ENCODE data around the gene NFKBIB.
"Not testable (repeated sequence)": the region's sequence is repeated elsewhere in the genome, so short reads cannot be mapped to it uniquely, and the experiment has no call there.

Gene NFKBIB, protein sequence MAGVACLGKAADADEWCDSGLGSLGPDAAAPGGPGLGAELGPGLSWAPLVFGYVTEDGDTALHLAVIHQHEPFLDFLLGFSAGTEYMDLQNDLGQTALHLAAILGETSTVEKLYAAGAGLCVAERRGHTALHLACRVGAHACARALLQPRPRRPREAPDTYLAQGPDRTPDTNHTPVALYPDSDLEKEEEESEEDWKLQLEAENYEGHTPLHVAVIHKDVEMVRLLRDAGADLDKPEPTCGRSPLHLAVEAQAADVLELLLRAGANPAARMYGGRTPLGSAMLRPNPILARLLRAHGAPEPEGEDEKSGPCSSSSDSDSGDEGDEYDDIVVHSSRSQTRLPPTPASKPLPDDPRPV

DNA sequence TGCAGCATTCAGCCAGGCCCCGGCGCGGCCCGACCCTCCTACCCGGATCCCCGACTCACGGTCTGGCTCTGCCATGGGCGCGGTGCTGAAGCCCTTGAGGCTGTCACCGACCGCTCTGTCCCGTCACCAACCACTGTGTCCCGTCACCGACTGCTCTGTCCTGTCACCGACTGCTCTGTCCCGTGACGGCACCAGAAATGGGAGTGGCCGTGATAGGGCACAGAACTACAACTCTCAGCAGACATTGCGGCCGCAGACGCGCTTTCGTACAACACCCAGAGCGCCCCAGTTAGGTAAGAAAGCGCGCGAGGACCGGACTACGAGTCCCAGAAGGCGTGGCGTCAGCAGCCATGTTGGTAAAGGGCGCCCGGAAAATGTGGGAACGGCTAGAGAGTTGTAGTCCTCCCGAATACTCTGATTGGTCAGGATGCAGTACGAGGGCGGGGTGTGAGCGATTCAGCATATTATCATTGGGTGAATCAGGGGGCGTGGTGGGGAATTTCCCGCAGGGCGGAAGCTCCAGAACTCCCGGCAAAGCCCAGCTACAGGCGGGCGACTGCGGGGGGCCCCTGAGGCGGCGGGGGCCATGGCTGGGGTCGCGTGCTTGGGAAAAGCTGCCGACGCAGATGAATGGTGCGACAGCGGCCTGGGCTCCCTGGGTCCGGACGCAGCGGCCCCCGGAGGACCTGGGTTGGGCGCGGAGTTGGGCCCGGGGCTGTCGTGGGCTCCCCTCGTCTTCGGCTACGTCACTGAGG, at the start of gene NFKBIB, which contains the start of gene SIRT2:
TSS of gene NFKBIB (plus strand) at position 523 of the 755 bp plus-strand sequence. CDS start at position 587, 64 bp downstream.
TSS of gene SIRT2 (minus strand) at position 172 of the 755 bp plus-strand sequence. CDS start at position 75, 97 bp downstream.
- DNase-seq, result peak; percentile 99

DNA sequence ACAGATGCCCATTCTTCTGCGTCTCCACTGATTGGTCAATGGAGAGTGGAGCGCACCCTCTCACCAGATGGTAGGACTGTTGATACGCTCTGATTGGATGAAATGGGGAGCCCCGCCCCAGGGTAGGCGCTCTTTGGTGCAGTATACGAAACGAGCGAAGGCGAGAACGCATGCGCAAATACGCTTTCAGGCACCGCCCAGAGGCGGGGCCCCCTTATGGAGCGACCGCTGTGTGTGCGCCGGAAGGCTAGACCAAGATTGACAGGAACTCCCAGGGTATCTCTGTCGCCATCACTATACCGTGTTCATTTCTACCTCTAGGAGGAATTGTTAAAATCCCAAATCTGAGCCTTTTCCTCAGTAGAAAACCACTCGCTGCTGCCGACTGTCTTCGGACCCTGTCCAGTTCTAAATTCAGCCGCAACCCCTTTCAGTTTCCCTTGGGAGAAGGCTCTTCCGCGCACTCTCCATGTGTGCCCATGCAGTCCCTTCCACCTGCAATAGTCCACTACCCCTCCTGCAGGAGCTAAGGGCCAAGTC, 49.3 kb upstream of the NFKBIB start:
- DNase-seq, result no peak

DNA sequence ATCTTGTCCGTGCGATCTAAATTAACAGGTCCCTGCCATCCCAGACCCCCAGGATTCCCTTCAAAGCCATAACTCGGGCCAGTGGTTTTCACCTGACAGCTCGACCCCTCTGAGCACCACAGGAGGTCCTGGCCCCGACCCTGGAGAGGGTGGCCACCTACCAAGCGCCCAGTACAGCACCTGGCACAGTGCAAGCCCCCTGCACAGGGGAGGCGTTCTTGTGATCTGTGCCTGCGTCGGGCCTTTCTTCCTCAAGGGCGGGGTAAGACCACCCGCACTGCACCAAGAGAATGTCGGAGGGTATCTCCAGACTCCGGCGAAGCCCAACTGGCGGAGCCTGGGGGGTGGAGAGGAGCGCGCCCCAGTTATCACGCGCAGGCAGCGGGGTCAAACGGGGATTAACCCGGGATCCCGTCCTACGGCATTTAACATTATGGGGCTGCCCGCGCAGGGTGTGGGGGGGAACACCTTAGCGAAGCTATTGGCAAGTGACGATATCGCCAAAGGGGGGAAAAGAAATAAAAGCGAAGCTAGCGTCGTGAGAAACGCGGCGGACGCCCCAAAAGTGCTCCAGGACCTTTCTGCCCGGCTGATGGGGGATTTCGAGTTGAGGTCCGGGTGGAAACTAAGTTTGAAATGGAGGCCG, 48.7 kb upstream of the NFKBIB start:
- peak; percentile 43 for DNase-seq

DNA sequence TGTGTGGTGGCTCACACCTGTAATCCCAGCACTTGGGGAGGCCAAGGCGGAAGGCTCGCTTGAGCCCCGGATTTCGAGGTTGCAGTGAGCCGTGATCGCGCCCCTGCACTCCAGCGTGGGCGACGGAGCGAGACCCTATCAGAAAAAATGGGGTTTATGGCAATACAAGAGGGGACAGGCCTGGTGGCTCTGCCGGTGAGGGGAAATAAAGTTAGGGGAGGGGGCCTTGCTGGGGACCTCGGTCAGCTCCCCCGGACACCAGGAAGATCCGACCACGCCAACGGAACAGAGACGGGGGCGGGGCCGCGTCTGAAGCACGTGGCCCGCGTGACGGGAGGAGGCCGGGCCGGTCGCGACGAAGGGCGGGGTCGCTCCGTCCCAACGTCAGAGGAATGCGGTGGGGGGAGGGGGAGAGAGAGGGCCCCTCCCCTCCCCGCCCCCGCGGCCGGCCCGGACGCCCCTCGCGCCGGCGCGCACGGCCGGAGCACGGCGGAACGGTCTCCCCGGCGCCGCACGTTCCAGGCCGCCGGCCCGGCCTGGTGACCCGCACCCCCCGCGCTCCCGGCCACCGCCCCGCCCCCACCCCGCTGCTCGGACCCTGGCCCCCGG, 48.0 kb upstream of the NFKBIB start:
- DNase-seq, result peak; percentile 91

DNA sequence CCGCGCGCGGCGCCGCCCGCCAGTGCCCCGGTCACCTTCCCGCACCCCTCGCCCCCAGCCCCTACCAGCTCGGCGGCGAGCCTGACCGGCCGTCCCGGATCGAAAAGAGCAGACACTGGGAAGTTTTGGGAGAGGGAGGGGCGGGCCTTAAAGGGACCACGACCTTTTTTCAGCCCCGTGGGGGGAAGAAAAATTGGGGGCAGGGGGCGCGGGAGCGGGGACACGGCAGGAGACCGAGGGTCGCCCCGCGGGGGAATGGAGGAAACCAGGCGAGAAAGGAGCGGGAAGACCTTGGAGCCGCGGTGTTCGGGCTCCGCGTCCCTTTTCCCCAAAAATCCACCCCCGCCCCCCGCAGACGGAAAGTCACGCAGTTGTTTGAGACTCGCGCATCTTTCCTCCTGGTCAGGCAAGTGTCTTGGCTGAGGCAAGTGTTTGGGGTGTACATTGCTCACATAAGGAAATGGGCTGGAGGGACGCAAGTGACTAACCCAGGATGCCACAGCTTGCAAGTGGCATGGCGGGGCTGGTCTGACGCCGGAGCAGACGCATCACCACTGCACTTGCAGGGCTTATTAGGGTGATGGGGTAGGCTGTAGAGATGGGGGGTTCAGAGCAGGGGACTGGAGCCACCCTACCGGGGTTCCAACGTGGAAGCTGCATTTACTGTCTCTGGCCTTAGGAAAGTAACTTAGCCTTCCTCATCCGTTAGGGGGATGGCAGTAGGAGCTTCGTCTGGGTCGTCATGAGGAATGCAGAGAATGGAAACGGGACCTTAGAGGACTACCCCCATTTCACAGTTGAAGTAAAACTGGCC, 47.3 kb upstream of the NFKBIB start:
- peak; percentile 60 for DNase-seq

DNA sequence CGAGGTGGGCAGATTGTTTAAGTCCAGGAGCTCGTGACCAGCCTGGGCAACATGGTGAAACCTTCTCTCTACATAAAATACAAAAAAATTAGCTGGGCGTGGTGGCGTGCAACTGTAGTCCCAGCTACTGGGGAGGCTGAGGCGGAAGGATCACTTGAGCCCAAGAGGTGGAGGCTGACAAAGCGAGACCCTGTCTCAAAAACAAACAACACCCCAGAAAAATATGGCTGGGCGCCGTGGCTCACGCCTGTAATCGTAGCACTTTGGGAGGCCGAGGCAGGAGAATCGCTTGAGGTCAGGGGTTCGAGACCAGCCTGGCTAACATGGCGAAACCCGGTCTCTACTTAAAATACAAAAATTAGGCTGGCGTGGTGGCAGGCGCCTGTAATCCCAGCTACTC, 46.6 kb upstream of the NFKBIB start:
- DNase-seq, result no peak

DNA sequence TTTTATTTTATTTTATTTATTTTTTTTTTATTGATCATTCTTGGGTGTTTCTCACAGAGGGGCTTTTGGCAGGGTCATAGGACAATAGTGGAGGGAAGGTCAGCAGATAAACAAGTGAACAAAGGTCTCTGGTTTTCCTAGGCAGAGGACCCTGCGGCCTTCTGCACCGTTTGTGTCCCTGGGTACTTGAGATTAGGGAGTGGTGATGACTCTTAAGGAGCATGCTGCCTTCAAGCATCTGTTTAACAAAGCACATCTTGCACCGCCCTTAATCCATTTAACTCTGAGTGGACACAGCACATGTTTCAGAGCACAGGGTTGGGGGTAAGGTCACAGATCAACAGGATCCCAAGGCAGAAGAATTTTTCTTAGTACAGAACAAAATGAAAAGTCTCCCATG, 44.8 kb upstream of the NFKBIB start:
- not testable (repeated sequence) for DNase-seq

DNA sequence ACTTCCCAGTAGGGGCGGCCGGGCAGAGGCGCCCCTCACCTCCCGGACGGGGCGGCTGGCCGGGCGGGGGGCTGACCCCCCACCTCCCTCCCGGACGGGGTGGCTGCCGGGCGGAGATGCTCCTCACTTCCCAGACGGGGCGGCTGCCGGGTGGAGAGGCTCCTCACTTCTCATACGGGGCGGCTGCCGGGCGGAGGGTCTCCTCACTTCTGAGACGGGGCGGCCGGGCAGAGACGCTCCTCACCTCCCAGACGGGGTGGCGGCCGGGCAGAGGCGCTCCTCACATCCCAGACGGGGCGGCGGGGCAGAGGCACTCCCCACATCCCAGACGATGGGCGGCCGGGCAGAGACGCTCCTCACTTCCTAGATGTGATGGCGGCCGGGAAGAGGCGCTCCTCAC, 44.0 kb upstream of the NFKBIB start:
- DNase-seq, result not testable (repeated sequence)

DNA sequence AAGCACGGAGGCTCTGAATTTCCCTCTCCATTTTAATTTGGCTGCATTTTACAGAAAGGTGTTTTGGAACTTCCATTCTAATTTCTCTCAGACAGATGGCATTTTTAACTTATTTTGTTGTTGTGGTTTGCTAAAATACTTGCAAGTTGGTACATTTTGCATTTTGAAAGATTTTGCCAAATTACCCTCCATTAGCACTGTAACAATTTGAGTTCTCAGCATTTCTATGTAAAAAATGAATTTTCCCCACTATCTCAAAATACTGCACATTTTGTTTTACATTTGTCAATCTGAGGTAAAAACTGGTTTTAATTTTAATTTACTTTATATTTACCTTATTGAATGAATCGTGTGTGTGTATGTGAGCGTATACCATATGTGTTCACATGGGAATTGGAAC, 43.0 kb upstream of the NFKBIB start:
- no peak for DNase-seq

DNA sequence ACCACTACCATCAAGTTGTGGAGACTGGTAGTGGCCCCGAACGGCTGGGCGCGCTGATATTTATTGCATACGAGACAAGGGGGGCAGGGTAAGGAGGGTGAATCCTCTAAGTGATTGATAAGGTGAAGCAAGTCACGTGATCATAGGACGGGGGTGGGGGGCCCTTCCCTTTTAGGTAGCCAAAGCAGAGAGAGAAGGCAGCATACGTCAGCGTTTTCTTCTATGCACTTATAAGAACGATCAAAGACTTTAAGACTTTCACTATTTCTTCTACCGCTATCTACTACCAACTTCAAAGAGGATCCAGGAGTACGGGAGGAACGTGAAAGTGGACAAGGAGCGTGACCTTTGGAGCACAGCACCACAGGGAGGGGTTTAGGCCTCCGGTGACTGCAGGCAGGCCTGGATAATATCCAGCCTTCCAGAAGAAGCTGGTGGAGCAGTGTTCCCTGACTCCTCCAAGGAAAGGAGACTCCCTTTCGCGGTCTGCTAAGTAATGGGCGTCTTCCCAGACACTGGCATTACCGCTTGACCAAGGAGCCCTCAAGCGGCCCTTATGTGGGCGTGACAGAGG, 40.1 kb upstream of the NFKBIB start:
- not testable (repeated sequence) for DNase-seq

DNA sequence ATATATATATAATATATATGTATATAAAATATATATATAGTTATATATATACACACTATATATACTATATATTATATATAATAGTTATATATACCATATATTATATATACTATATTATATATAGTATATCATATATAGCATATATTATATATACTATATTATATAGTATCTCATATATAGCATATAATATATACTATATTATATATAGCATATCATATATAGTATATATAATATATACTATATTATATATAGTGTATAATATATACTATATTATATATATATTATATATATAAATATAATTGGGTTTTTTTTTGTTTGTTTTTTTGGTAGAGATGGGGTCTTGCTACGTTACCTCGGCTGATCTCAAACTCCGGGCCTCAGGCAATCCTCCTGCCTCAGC, 38.4 kb upstream of the NFKBIB start:
- DNase-seq, result no peak

DNA sequence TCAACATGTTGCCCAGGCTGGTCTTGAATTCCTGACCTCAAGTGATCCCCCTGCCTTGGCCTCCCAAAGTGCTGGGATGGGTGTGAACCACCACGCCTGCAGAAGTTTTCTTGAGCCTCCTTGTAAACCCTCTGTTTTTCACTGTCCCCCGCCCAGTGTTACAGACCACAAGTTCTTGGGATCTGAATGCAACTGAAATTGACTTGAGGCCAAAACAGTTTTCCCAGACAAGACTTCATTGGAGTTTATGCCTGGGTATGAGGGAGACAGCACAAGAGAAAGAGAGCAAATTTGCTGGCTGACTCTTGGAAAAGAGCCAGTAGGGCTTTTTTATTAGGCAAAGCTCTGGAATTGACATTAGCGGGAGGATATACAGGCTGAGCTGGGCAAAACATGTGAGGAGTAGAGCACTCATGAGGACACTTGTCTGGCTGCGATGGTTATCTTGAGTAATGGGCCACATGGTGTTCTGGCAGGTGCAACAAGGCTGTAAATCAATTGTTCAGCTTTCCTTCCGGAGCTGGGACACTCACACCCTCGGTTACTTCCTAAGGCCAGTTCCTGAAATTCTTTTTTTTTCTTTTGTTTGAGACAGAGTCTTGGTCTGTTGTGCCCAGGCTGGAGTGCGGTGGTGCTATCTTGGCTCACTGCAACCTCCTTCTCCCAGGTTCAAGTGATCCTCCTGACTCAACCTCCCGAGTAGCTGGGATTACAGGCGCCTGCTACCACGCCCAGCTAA, 37.3 kb upstream of the NFKBIB start:
- no peak for DNase-seq

DNA sequence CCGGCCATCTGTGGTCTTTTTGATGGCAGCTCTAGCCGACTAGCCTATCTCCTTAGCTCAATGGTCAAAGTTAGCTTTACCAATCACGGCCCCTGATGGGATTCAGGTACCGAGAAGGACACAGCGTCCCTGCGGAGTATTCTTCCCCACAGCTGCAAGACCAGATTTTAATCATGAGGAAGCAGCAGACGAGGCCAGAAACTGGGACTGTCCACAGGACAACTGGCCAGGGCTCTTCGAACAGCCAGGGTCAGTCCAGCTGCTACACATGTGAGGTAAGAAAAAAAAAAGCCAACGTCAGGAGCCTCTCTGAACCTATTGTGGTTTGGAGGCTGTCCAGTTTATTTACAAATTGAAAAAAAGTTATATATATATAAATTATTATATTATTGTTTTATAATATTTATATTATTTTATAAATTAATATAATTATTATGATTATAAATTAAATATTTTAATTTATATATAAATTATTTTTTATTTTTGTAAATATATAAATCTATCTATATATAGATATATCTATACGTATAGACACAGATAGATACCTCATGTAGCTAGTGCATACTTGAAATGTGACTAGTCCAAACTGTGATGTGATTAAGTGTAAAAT, 32.5 kb upstream of the NFKBIB start:
- DNase-seq, result no peak

DNA sequence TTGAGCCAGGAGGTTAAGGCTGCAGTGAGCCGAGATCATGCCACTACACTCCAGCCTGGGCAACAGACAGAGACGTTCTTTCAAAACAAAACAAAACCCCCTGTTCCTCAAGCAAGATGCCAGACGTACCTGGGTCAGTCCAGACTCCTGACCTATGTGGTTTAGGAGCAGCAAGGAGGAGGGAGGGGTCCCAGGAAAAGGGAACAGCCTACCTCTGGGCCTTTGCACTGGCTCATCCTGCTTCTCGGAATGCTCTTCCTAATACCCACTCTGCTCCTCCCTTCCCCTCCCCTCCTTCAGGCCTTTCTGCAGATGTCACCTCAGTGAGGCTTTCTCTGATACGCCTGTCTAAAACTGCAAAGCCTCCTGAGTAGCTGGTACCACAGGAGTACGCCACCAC, 31.2 kb upstream of the NFKBIB start:
- DNase-seq, result no peak

DNA sequence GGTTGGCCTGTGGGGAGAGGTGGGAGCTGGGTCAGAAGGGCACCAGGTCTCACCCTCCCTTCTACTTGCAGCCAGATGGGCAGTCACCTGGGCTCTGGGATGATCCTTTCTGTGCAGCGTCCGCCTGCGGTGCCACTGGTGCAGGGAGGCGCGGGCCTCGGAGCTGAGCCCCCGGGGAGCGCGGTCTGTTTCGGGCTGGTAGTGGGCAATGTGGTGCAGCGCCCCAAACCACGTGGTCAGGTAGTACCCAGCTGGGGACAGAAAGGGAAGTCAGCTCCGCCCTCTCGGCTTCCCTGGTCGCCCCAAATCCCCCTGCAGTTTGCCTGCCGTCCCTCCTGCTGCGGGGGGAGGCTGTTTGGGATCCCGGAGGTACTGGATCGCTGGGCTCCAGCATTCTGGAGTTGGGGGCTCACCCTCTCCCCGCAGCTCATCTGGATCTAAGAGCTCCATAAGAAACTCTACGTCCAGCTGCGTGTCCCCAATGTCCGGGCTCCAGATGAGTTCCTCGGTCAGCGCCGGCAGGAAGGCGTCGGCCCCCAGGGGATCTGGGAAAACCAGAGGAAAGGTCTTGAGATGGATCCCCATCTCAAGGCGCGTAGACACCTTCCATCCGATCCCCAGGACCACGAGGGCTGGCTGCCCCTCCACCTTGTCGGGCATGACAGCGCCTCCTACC, 30.5 kb upstream of the NFKBIB start:
- no peak for DNase-seq

DNA sequence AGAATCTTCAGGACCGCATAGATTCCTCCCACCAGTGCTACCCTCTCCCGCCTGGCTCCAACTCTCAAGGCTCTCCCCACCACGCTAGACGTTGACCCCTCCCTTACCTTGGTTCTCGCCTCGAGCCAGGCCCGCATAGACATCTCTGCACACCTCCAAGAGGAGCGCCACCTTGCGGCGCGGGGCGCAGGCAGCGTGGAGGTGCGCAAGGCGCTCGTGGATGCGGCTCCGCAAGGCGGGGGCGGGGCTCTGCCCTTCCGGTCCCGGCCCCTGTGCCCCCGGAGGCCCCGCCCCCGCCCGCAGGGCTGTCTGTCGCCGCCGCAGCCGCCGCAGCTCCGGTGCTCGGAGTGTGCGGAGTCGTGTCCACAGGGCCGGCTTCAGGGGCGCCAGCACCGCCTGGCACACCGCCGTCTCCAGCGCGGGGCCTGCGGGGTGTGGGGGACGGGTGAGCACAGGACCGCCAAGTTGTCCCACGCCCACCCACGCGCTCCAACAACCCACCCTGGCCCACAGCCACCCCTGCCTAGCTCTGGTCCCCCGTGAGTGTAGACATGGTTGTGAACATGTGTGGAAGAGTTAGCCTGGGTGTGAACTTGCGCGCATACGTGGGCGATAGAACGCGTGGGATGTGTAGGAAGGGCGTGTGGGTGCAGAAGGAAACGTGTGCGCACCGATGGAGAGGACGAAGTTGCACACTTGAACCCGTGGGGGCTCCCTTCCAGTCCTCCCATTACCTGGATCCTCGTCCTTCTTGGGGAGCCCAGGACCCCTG, 29.7 kb upstream of the NFKBIB start:
- peak; percentile 95 for DNase-seq

DNA sequence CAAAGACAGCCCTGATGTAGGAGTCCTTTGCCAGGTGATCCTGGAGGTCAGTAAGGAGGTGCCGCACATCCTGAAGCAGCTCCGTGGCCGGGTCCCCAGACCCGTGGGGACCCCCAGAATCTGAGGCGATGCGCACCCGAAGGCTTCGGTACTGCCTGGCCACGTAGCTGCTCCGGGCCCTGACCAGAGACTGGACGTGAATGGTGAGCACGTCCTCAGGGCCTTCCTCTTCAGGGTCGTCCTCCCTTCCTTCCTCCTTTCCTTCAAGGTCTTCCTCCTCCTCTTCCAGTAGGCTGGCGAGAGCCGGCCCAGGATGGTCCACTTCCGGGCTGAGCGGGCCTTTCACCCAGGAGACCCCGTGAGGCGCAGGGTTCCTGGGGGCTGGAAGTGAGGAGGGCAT, 29.2 kb upstream of the NFKBIB start:
- no peak for DNase-seq

DNA sequence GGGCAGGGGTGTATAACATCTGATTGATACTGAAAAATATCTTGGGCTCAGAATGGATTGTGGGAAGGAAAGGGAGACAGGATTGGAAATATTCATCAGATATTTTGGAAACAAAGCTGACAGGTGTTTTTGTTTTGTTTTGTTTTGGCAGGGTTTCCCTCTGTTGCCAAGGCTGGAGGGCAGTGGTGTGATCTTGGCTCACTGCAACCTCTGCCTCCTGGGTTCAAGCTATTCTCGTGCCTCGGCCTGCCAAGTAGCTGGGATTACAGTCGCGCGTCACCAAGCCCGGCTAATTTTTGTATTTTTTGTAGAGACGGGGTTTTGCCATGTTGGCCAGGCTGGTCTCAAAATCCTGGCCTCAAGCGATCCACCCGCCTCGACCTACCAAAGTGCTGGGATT, 26.4 kb upstream of the NFKBIB start:
- DNase-seq, result not testable (repeated sequence)
